Measurements from ENCODE around the gene ZDHHC16.
A peak's percentile ranks its signal among the peaks of the same experiment; 100 is the strongest.

ZDHHC16 gene

DNA sequence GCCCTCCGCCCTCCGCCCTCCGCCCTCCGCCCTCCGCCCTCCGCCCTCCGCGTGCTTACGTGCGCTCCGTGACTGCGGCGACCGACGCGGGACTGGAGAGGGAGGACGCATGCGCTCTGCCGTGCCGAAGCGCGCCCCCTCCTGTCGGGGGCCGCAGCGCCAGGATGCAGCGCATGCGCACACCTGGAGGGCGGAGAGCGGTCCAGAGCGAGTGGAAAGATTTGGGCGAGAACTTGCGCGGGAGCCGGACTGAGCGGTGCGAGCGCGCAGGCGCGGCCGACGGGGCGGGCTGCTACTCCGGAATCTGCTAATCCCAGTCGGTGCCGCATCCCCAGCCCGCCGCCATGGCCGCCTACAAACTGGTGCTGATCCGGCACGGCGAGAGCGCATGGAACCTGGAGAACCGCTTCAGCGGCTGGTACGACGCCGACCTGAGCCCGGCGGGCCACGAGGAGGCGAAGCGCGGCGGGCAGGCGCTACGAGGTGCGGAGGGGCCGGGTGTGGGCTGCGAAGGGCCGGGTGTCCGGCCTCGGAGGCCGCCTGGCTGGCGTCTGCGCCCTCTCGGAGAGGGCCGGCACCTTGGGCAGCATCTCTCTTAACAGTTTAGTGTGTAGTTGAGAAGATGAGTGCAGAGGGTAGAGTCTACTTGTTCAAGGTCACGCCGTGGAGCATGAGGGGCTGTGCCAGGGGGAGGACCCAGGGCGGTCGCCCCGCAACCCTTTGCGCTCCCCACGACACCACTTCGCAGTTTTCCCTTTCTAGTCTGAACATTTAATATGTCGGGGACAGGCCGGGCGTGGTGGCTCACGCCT, 19.8 kb upstream of the ZDHHC16 start, which contains the start of gene PGAM1:
Gene PGAM1, plus strand, starts transcription at position 228 of the 812 bp plus-strand sequence. Its CDS starts 117 bp downstream, at position 345.
- peak within 1 kb of the TSS; percentile 95 for H3K4me3 ChIP-seq (ENCODE audit: low read length)
- TF ChIP-seq CTCF (conservative IDR thresholded peaks at IDR 0.05; ENCODE audit: low read length): peak; percentile 55
- peak; percentile 96 for DNase-seq (ENCODE audit: low read depth)

DNA sequence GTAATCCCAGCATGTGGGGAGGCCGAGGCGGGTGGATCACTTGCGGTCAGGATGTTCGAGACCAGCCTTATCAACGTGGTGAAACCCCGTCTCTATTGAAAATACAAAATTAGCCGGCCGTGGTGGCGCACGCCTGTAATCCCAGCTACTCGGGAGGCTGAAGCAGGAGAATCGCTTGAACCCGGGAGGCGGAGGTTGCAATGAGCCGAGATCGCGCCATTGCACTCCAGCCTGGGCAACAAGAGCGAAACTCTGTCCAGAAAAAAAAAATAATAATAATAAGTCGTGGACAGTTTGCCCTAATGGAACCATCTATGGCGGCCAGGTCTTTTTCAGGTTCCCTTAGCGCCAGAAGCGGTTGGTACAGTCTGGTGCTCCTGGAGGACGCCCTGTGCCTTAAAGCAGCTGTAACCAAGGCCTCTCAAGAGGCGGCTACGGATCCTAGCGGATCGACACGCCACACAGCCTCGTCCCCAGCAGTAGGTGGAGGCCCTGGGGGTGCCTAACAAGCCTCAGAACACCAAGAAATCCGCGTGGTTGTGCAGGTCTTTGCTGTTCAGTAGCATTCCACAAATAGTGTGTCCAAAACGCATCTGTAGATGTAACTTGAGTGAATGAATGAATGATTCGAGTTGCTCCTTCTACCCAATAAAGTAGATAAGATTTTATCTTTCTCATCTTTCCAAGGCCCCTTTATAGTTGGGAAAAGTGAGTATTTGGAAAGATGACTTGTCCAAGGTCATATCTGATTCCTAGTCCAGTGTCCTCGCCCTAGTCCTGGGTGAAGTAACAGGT, 19.0 kb upstream of the ZDHHC16 start:
- DNase-seq (ENCODE audit: low read depth): no peak
- TF ChIP-seq CTCF (conservative IDR thresholded peaks at IDR 0.05; ENCODE audit: low read length): no peak
- H3K4me3 ChIP-seq (ENCODE audit: low read length): peak overlapping the region; percentile 95

DNA sequence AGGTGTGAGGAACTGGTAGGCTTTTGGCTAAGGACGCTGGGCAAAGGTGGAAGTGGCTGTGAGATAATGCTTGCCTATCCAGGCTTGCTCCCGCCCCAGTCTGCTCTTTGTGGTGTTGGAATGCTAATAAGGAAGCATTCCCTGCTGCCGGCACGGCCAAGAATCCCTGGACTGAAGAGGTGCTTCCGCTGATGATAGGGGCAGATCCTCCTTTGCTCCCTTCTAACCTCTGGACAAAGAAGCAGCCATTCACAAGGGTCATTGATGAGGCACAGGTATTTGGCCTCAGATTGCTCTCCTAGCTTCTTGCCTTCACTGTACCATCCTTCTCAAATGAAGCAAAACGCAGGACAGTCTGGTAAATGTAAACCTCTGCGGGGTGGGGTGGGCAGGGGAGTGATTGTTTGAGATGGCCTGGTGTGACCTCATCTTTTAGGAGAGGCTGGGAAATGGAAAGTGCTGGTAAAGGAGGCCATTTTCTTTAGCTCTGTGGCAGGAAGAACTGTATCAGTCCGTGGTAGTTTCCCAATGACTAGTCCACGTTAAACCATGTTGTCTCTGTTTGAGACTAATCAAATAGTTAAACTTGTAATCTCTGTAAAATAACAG, 18.3 kb upstream of the ZDHHC16 start:
- H3K4me3 ChIP-seq (ENCODE audit: low read length): peak overlapping the region; percentile 95
- no peak for TF ChIP-seq CTCF (conservative IDR thresholded peaks at IDR 0.05; ENCODE audit: low read length)
- peak; percentile 59 for DNase-seq (ENCODE audit: low read depth)

- TF ChIP-seq CTCF (conservative IDR thresholded peaks at IDR 0.05; ENCODE audit: low read length): no peak
- peak overlapping the region; percentile 95 for H3K4me3 ChIP-seq (ENCODE audit: low read length)
- peak; percentile 80 for DNase-seq (ENCODE audit: low read depth)
These were observed 17.4 kb upstream of the ZDHHC16 start for GRCh38 chr10:97428572-97428981.

DNA sequence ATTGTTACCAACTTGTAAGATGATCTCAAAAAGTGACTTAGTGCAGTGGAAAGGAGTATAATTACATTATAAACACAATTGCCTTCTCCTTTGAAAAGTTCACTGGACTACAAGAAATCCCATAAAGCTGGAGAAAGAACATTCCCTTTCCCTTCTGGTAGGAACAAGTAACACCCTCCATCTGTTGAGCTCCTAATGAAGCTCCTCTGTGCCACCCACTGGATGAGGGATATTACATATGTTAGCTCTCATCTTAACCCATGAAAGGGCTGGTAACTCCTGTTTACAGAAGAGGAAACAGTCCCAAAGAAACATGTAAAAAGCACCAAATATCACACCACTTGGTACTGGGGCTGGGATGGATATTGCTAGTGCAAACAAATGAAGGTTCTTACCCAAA, 11.9 kb upstream of the ZDHHC16 start:
- DNase-seq (ENCODE audit: low read depth): no peak
- H3K4me3 ChIP-seq (ENCODE audit: low read length): no peak overlapping the region
- no peak for TF ChIP-seq CTCF (conservative IDR thresholded peaks at IDR 0.05; ENCODE audit: low read length)

GRCh38 chr10:97434557-97434956, 11.4 kb upstream of the ZDHHC16 start:
- no peak for DNase-seq (ENCODE audit: low read depth)
- H3K4me3 ChIP-seq (ENCODE audit: low read length): no peak overlapping the region
- no peak for TF ChIP-seq CTCF (conservative IDR thresholded peaks at IDR 0.05; ENCODE audit: low read length)
